NCI-H2227 (cell line): ENCODE results near the gene SOWAHD.
A peak's percentile ranks its signal among the peaks of the same experiment; 100 is the strongest.
"Not testable (repeated sequence)": the region's sequence is repeated elsewhere in the genome, so short reads cannot be mapped to it uniquely, and the experiment has no call there.

ENCODE experiments used
- DNase-seq: peaks from one replicate; lab custom pipeline; 2025; ENCODE audit not compliant: unreplicated experiment; lab: John Stamatoyannopoulos, UW

The SOWAHD gene

GRCh38 chrX:119757979-119758730 lies at the start of gene SOWAHD:
Gene SOWAHD, plus strand, starts transcription at chrX:119758588. Its CDS starts 80 bp downstream, at chrX:119758668.
- DNase-seq = peak; percentile 48

GRCh38 chrX:119708936-119709335 lies 49.5 kb upstream of the SOWAHD start:
- DNase-seq = no peak

- DNase-seq = no peak
Measured at GRCh38 chrX:119709630-119710029, 48.8 kb upstream of the SOWAHD start.

- DNase-seq = no peak
Measured at GRCh38 chrX:119721487-119721886, 36.9 kb upstream of the SOWAHD start.

GRCh38 chrX:119721926-119722325 lies 36.5 kb upstream of the SOWAHD start:
- no peak for DNase-seq

GRCh38 chrX:119726900-119727555 lies 31.4 kb upstream of the SOWAHD start:
- no peak for DNase-seq

- DNase-seq = no peak
Measured at GRCh38 chrX:119728487-119728886, 29.9 kb upstream of the SOWAHD start.

GRCh38 chrX:119729408-119730201 lies 28.8 kb upstream of the SOWAHD start:
- peak; percentile 74 for DNase-seq

GRCh38 chrX:119734897-119735339 lies 23.5 kb upstream of the SOWAHD start:
- peak; percentile 58 for DNase-seq

- peak; percentile 76 for DNase-seq
Measured at GRCh38 chrX:119735467-119735866, 22.9 kb upstream of the SOWAHD start.

GRCh38 chrX:119736206-119736764 lies 22.1 kb upstream of the SOWAHD start:
- no peak for DNase-seq

GRCh38 chrX:119738742-119739141 lies 19.6 kb upstream of the SOWAHD start:
- DNase-seq = no peak

GRCh38 chrX:119745283-119745848 lies 13.0 kb upstream of the SOWAHD start:
- DNase-seq = no peak

- not testable (repeated sequence) for DNase-seq
Measured at GRCh38 chrX:119750131-119750530, 8.3 kb upstream of the SOWAHD start.

- DNase-seq = not testable (repeated sequence)
Measured at GRCh38 chrX:119750751-119751150, 7.6 kb upstream of the SOWAHD start.

- DNase-seq = no peak
Measured at GRCh38 chrX:119753001-119753400, 5.4 kb upstream of the SOWAHD start.

GRCh38 chrX:119753639-119754257 lies 4.6 kb upstream of the SOWAHD start:
- DNase-seq = peak; percentile 59

GRCh38 chrX:119755981-119756533 lies 2.3 kb upstream of the SOWAHD start:
- DNase-seq = no peak

GRCh38 chrX:119756926-119757635 lies 1.3 kb upstream of the SOWAHD start:
- DNase-seq = no peak

GRCh38 chrX:119757646-119757978 lies 776 bp upstream of the SOWAHD start:
- DNase-seq = no peak
